Activated T-cell treated with anti-CD3 and anti-CD28 coated beads for 48 hours (primary cell): ENCODE measurements around the gene MYO1H.
A peak's percentile ranks its signal among the peaks of the same experiment; 100 is the strongest.
"Not testable (repeated sequence)": the region's sequence is repeated elsewhere in the genome, so short reads cannot be mapped to it uniquely, and the experiment has no call there.

ENCODE experiments used
- DNase-seq: peaks from one replicate; pipeline ENCODE4 v3.0.0-alpha.2; 2020; ENCODE audit warnings: low read depth

The MYO1H gene

DNA sequence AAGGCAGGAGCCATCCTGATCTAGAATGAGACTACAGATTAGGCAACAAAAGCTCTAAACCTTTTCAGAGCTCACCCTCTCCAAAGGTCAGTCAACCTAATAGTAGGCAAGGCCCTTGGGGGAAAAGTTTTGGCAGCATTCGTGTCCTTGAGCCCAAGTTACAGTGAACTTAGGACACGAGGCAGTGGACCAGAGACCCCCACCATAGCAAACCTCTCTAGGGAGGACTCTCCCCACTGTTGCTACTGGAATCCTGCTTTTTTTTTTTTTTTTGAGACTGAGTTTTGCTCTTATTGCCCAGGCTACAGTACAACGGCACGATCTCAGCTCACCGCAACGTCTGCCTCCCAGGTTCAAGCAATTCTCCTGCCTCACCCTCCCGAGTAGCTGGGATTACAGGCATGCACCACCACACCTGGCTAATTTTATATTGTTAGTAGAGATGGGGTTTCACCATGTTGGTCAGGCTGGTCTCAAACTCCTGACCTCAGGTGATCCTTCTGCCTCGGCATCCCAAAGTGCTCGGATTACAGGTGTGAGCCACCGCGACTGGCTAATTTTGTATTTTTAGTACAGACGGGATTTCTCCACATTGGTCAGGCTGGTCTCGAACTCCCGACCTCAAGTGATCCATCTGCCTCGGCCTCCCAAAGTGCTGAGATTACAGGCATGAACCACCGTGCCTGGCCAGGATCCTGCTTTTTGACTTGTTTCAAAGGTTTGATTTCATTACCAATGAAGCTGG is 126.0 kb downstream of the MYO1H start:
- DNase-seq = not testable (repeated sequence)

DNA sequence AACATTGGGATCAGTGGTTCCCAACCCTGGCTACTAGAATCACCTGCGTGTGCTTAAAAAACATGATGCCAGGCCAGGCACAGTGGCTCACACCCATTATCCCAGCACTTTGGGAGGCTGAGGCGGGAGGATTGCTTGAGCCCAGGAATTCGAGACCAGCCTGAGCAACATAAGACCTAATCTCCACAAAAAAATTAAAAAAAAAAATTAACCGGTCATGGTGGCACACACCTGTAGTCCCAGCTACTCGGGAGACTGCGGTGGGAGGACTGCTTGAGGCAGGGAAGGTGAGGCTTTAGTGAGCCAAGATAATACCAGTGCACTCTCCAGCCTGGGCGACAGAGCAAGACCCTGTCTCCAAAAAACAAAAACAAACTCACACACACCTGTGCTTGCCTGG is 127.4 kb downstream of the MYO1H start:
- DNase-seq = no peak

DNA sequence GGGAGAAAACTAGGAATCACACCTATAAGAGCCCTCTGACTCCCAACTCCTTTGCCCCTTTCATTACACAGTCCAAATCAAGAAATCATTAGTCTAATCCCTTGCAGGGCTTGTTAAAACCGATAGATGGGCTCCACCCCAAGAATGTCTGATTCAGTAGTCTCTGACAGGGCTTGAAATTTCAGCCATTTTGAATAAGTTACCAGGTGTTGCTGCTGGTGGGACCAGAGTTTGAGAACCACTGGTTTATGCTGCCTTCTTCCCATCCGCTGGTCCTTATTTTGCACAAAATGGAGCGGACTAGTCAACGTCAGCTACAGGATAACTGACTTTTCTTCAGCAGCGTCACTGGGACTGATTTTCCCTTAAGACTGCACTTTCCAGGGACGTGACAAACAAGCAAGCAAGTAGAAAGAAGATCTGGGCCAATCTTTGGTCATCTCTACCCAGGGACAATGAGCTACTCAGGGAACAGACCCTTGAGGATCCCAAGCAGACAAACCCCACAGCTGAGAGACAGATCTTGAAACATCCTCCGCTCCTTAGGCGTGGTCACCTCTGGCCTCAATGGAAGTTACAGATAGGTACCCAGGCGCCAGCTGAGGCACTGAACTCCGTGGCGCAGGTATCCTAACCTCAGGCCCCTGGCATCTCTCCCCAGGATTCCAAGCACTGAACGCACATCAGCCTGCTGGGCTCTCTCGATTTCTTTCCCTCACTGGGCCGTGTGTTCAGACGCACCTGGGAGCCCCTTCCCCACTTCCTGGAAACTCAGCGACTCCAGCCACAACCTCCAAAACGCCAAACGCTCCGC is 128.5 kb downstream of the MYO1H start:
- no peak for DNase-seq

DNA sequence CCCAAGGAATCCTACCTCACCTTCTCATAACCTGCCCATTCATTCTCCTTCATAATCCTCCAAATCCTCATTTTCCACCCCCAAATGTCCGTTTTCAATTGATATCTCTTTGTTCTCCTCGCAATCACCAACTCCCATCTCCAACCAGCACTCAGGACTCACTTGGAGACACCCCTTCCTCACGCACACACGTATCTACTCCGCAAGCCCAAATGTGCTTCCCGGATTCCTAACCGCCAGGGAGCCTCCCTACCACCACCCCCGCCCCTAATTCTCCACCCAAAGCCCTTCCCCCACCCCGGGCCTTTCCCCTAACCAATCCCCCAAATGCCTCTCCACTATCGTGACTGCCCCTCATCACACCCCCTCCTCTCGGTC is 129.1 kb downstream of the MYO1H start:
- no peak for DNase-seq

DNA sequence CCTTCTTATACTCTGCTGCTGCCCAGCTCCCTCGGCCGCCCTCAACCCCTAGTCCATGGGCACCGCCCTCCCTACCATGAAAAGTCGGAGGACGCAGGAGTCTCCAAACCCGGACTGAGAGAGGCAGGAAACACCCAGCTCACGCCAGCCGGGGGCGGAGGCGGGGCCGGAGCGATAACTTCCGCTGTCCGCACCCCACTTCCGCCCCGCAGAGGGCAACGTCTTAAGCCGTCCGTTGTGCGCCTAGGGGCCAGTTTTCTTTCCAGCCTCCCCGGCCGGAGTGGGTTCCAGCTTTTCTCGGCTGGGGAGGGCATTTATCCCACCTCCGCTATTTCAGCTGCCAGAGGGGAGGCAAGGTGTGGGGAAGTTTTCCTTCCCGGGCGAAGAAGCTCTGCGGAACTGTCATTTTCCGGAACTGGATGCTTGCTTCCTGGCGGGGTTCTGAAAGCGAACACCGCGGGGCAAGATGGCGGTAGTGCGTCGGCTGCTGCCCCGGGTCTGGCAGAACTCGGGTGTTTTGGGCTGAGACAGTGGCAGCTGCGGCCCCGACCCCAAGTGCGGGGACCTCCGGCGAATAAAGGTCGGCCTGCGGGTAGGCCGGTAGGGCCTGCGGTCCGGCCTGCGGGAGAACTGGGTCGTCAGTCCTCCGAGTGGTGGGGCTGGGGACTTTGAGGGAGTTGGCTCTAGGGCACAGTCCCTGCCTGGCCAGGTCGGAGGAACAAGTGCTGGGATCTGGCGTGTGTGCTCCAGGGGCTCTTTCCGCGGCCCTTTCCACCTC is 129.7 kb downstream of the MYO1H start, which contains the start of the genes KCTD10 and UBE3B:
KCTD10 (minus strand) TSS at position 116 of the 778 bp plus-strand sequence; CDS start at position 78, 38 bp downstream.
UBE3B (plus strand) TSS at position 450 of the 778 bp plus-strand sequence. CDS start 5,918 bp downstream, outside the sequence.
- DNase-seq = peak; percentile 80

DNA sequence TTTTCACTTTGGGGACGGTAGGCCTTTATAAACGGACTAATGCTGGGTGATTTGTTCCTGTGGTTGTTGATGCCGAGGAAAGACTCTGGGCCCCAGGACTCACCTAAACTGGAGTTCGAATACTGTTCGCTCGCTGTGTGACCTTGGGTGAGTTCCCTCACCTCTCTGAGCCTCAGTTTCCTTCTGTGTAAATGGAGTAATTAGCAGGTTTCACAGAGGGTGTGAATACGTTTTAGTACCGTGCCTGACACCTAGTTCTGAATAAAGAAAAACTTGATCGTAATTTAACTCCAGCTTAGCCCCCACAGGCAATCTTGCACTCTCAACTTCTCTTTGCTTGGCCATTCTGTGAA is 130.2 kb downstream of the MYO1H start:
- no peak for DNase-seq

DNA sequence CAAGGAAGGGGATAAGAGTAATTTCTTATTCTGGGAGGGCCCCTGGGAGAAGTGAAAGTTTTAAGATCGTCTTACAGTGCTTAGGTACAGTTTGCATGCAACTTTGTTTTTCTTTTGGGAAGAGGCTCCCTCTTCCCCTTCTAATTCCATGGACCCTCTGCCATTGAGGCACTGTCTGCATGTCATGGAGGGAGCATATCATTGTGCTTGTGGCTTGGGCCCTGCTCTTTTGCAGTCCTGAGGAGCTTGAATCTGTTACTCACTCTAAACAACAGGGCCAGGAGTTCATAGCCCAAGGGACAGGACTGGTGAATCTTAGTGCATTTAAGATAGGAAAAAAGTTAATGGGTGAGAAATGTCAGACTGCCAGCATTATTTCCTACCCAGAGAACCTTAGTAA is 132.1 kb downstream of the MYO1H start:
- DNase-seq = no peak

DNA sequence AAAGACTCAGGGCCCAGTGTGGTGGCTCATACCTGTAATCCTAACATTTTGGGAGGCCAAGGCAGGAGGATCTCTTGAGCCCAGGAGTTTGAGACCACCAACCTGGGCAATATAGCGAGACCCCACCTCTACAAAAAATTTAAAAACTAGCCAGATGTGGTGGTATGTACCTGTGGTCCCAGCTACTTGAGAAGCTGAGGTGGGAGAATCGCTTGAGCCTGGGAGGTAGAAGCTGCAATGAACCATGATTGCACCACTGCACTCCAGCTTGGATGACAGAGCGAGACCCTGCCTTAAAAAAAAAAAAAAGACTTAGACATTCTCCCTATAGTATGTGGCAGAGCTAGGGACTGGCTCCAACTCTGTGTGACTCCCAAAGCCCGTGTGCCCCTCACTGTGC is 132.7 kb downstream of the MYO1H start:
- no peak for DNase-seq

DNA sequence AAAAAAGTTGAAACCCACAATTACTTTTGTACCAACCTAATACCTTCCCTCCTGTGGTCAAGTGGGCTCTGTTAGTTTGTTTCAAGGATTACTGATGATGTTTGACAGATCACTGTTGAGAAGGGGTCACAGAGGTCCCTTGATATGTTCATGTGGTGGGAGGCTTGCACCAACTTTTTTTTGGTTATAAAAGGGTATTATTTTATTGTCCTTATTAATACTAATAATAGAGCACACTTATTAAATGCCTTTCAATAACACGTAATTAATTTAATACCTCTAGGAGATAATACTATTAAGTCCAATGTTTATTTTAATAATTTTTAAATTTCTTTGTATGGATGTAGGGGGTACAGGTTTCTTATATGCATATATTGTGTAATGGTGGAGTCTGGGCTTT is 134.2 kb downstream of the MYO1H start:
- no peak for DNase-seq

DNA sequence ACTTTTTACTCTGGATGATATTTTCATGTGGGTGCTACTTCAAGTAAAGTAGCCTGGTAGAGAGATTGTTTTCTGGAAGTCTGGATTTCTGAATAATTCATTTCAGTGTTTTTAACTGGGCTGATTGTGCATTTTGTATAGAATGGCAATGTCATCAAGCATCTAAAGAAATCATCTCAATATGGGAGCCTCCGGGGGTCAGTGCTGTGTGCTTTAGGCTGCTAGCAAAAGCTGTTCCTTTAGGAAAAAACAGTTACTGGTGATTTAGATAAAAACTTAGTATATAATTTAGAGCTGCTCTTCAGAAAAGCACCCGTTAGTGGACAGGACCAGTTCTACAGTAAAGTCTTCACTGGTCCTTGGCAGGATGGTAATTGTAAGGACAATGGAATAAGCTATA is 134.8 kb downstream of the MYO1H start:
- no peak for DNase-seq

DNA sequence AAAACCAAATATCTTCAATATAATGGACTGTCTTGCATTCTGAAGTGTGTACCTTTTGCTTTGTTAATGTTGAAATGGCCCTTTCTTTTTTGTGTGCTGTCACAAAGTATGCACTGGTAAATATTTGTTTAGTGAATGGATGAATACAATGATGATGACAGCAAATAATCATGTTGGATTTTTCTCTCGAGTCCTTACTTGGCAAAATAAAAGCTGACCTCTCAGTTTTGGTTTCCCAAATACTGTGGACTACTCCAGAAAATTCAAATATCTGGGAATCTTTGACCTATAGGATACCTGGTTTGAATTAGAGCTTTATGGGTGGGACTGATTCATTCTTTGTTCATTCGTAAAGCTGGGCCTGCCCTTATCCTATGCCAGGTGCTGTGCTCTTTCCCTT is 135.2 kb downstream of the MYO1H start:
- no peak for DNase-seq

DNA sequence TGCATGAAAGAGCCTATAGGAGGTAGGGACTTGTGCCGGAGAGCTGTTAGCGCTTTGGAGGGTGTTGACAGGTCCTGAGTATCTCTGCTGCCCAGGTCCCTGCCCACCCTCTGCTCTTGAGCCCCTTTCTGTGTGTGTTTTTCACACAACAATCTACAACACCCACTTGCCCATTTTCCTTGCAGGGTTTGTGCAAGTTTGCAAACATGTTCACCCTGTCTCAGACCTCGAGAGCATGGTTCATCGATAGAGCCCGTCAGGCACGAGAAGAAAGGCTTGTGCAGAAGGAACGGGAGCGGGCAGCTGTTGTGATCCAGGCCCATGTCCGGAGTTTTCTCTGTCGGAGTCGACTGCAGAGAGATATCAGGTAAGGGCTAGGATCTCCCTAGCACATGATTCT is 135.6 kb downstream of the MYO1H start:
- no peak for DNase-seq

DNA sequence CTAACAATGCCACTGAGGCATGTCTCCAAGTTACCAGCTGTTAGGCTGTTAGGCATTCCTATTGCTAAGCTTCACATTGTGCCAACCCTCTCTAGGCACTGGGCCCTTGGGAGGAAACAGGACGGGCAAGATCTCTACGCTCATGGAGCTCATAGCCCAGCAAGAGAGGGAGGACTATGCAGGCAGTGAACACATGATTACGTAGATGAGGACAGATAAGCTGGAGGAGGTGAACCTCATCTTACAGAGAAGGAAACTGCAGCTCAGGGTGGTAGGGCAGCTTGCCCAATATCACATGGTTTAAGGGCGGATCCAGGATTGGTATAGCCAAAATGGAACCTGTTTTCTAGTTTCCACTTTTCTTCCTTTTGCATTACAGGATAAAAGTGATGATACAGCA is 137.5 kb downstream of the MYO1H start:
- DNase-seq = no peak

DNA sequence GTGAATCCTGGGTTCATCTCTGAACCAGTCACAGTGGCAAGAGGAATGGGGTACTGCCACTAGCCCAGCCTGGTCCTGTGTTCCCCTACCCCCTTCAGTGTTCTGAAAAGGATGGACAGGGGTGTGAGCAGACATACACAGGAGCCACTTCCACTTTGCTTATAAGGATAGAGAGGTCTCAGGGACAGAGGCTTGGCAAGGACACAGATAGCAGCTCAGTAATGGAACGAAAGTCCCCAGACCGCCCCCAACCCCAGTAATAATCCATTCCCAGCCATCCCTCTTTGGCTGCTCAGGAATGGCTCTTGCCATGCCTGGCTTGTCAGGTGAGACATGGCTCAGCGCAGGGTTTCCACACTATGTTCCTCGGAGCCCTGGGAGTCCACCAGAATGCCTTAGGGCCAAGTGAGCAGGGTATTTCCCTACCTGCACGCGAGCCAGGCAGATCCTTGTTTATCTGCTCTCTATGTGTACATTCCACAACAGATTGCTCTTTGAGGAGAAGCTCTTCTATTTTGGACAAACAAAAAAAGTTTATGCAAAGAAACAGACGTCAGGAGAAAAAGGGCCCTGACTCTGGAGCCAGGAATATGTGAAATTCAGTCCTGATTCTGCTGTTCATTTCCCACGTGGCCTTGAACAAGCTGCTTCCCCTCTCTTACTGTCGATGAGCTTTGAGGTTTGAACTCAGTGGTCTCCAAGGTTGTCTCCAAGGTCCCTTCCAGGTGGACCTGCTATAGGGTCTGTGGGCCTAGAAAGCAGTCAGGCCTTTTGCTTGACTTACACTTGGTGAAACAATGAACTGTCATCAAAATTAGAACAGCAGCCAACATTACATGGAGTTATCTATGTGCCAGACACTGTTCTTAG is 139.7 kb downstream of the MYO1H start:
- no peak for DNase-seq

DNA sequence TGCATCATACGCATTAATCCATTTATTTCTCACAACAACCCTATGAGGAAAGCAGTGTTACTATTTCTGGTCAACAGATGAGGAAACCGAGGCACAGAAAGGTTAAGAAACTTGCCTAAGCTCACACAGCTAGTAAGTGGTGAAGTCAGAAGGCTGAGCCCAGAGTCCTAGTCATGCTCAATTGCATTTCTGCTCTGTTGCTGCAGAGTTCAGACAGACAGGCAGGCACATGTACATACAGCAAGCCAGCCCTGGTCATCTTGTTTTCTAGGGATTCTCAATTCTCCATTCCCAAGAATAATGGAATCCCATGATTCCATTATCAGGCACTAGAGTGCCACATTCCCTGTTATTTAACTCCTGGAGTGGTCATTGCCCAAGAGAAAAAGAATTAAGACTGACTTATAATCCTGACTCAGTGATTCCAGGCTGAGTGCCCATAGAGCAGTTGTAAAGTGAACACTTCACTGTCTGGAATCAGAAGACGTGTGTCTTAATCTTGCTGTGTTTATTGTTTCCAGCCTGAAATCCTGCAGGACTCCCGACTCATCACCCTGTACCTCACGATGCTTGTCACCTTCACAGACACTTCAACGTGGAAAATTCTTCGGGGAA is 140.5 kb downstream of the MYO1H start:
- no peak for DNase-seq

DNA sequence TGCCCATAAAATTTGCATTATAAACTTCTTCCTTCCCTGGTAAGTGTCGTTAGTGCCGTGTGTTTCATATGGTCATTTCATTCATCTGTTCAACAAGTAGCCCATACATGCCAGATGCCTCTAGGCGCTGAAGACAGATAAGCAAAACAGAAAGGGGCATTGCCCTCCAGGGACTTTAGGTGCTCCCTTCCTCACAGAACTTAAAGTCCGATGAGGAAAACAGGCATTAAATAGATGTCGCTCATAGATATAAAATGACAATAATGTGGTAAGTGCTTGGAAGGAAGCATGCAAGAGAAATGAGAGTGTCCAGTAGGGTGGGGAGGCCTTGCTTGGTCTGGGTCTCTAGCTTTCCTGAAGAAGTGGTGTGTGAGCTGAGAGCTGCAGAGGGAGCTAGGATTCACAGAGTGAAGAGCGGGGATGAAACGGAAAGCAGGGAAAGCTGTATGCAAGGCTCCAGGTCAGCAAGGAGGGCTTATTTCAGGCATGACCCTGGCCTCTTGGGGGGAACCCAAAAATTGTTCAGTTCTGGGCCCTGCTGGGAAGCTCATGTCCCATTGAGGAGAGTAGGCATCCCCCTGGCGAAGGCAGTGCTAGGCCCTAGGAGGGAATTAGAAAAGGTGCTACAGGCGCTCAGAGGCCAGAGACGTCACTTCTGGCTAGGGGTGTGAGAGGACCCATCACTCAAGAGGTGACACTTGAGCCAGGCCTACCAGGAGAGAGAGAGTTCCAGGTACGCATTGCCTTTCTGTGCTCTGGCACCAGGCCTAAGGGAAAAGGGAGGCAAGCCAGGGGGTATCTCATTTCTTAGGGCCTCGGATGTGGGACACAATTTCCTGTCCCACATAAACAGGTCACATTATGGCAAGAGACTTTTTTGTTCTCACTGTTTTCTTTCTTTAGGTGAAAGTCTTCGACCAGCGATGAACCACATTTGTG is 141.6 kb downstream of the MYO1H start:
- no peak for DNase-seq

DNA sequence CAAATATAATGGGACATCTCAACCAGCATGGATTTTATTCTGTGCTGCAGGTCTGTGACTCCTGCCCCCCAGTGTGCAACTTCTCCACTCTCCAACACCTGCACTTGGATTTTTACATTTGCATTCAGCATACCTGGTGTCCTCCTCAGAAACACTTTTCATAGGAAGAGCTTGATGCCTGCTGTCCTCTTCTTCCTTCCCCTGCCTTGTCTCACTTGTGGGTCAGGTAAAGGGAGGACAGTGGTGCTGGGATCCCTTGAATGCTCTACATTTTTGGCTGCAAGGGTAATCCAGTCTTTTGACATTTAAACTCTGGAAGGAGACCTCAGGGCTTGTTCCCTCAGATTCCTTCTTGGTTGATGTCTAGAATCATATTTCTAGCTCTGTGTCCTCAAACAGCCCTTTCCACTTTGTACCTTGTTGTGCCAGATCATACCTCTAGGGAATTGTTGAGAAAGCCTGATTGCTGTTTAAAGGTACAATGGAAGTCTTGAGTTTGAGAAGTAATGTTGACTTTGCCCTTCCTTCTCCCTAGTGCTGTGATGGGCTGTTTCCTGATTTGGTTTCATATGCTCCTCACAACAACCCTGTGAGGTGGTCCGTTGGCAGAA is 142.4 kb downstream of the MYO1H start:
- DNase-seq = no peak

DNA sequence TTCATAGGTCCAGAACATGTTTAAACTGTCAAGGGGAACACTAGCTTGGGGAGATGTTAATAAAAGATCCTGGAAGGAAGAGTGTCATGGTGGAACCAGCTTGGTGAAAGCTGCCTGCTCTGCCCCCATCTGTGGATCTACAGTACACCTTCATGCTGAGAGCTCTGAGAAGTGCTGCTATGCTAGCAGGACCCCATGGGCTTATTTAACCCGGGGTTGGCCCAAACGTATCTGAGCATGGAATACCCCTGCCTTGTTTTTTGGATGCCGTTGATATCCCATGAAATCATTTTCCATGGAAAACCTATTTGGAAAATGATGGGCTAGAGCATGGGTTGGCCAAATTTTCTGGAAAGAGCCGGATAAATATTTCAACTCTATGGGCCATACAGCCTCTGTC is 144.0 kb downstream of the MYO1H start:
- DNase-seq = no peak

DNA sequence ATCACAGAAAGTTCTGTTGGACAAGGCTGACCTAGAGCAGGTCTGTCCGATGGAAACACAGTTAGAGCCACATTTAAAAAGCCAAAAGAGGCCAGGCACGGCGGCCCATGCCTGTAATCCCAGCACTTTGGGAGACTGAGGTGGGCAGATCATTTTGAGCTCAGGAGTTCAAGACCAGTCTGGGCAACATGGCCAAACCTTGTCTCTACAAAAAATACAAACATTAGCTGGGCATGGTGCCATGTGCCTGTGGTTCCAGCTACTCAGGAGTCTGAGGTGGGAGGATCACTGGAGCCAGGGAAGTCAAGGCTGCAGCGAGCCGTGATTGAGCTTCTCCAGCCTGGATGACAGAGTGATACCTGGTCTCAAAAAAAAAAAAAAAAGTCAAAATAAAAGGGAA is 144.7 kb downstream of the MYO1H start:
- no peak for DNase-seq

DNA sequence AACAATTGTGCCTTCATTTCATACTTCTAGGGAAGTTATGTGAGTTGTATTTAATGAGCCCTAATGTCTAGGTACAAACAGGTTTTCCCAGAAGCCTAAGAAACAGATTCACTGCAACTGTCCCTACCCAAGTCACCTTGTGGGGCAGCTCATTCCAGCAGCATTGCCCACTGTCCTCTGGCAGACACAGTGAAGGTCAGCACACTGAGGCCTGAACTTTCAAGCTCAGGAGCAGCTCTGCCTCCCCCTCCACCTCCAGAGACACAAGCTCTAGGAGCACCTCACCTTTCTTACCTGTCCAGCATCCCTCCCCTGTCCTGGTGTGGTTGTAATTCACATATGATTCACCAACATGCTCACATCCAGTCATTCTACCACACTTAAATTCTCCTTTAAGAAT is 145.4 kb downstream of the MYO1H start:
- DNase-seq = no peak
